Progenitor cell of endocrine pancreas (in vitro differentiated cells): ENCODE measurements around the gene VCP. TPM values are rescaled to one million over a fixed set of nuclear protein-coding genes. Genes with fewer than 3 reads are reported as not detected.

Experiments
- DNase-seq: peaks from one replicate; pipeline ENCODE4 v3.0.0; 2021; ENCODE audit warnings: low spot score; ENCODE audit not compliant: unreplicated experiment
- H3K27ac Mint-ChIP-seq: 2 replicates; pipeline ENCODE4 v1.8.0; 2021; ENCODE audit warnings: mild to moderate bottlenecking, moderate library complexity, mixed read lengths
- H3K27me3 Mint-ChIP-seq: 2 replicates; pipeline ENCODE4 v1.8.0; 2021; ENCODE audit warnings: mixed read lengths
- H3K36me3 Mint-ChIP-seq: 2 replicates; pipeline ENCODE4 v1.8.0; 2022; ENCODE audit warnings: mixed read lengths; ENCODE audit not compliant: insufficient read depth
- H3K4me1 Mint-ChIP-seq: 2 replicates; pipeline ENCODE4 v1.8.0; 2021; ENCODE audit warnings: low read depth, mixed read lengths
- H3K4me3 Mint-ChIP-seq: 2 replicates; pipeline ENCODE4 v1.8.0; 2021; ENCODE audit warnings: low read depth, mild to moderate bottlenecking, moderate library complexity, mixed read lengths
- H3K9me3 Mint-ChIP-seq: 2 replicates; pipeline ENCODE4 v1.8.0; 2021; ENCODE audit warnings: low read depth, mixed read lengths
- total RNA-seq: library from RNA; stranded (reverse); gene quantifications from 2 replicates; pipeline ENCODE4 v1.2.1, GENCODE V29; 2021
- TF ChIP-seq, protein P1 (sequence below): fragments of 200-600 bp; sonication (generic); IDR thresholded peaks from one replicate; pipeline ENCODE4 v1.5.0; 2021; ENCODE audit warnings: antibody characterized with exemption, mild to moderate bottlenecking; ENCODE audit not compliant: unreplicated experiment

Gene VCP
- total RNA-seq, 1 donor from 2014 or later = 326 TPM

- H3K27ac Mint-ChIP-seq = no peak overlapping the region
- H3K9me3 Mint-ChIP-seq = no peaks in the 10 kb centered on the region
- H3K4me3 Mint-ChIP-seq = no peak overlapping the region
- DNase-seq = no peak
- H3K4me1 Mint-ChIP-seq = no peaks in the 10 kb centered on the region
- TF ChIP-seq, protein P1, sequence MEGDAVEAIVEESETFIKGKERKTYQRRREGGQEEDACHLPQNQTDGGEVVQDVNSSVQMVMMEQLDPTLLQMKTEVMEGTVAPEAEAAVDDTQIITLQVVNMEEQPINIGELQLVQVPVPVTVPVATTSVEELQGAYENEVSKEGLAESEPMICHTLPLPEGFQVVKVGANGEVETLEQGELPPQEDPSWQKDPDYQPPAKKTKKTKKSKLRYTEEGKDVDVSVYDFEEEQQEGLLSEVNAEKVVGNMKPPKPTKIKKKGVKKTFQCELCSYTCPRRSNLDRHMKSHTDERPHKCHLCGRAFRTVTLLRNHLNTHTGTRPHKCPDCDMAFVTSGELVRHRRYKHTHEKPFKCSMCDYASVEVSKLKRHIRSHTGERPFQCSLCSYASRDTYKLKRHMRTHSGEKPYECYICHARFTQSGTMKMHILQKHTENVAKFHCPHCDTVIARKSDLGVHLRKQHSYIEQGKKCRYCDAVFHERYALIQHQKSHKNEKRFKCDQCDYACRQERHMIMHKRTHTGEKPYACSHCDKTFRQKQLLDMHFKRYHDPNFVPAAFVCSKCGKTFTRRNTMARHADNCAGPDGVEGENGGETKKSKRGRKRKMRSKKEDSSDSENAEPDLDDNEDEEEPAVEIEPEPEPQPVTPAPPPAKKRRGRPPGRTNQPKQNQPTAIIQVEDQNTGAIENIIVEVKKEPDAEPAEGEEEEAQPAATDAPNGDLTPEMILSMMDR = no peak
- peaks cover 76% of the 10 kb centered on the region for H3K36me3 Mint-ChIP-seq
- H3K27me3 Mint-ChIP-seq = no peaks in the 10 kb centered on the region
Observed at GRCh38 chr9:35057271-35057620, 15.2 kb downstream of the VCP start.

- Mint-ChIP-seq H3K27ac (peak overlapping the region; percentile 86), H3K36me3 (peaks cover 72% of the 10 kb centered on the region), H3K4me1 (no peaks in the 10 kb centered on the region), H3K4me3 (no peak overlapping the region), H3K27me3 (no peaks in the 10 kb centered on the region), H3K9me3 (no peaks in the 10 kb centered on the region)
- TF ChIP-seq, protein P1 = no peak
- no peak for DNase-seq
Observed at GRCh38 chr9:35056571-35057270, 15.7 kb downstream of the VCP start.

DNA sequence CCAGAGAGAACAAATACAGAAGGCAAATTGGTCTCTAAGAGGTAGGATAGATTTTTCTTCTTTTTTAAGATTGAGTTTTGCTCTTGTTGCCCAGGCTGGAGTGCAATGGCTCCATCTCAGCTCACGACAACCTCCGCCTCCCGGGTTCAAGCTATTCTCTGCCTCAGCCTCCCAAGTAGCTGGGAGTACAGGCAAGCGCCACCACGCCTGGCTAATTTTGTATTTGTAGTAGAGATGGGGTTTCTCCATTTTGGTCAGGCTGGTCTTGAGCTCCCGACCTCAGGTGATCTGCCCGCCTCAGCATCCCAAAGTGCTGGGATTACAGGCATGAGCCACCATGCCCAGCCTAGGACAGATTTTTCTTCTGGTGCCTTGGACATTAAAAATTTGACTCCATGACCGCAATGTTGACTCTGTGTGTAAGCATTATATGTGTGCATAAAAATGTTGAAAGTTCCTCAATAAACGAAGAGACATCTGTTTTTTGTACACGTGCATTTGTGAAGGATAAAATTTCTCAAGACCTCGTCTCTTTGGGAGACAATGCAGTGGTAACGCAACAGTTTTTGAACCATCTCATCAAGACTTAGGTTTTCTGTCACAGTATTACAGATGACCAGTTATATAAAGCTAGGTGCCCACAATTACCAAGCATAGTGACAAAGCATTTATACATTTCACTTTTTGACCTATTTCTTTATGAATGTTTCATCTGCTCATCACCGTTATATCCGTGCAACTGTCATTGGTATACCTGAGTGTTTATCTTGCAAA, 17.4 kb downstream of the VCP start:
- no peak for DNase-seq

DNA sequence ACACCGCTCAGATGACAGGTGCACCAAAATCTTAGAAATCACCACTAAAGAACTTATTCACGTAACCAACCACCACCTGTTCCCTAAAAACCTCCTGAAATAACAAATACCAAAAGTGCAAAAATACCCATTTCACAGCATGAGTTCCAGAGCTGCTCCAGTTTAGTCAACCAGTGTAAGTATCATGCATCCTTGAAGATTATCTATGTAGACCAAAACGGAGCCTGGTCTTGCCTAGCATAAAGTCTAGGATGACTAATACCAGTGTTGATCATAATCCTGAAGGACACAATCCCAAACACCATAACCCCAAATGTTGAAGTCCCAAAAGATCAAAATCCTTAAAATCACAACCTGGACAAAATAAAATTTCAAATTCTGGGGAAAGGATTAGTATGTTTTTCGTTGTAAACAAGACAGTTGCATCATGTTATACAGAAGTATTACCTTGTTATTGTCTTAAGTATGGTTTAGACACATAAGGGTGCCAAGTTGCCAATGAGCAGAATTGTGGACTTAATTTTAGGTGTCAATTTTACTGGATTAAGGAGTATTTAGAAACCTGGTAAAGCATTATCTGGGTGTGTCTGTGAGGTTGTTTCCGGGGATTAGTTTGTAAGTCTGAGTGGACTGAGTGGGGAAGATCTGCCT, 18.1 kb downstream of the VCP start:
- Mint-ChIP-seq H3K4me1 (no peaks in the 10 kb centered on the region), H3K27me3 (no peaks in the 10 kb centered on the region), H3K9me3 (no peaks in the 10 kb centered on the region), H3K27ac (no peak overlapping the region), H3K36me3 (peaks cover 58% of the 10 kb centered on the region), H3K4me3 (no peak overlapping the region)
- DNase-seq = no peak
- TF ChIP-seq, protein P1 = no peak

More for the DNA sequence above, 17.4 kb downstream of the VCP start:
- Mint-ChIP-seq H3K27me3 (no peaks in the 10 kb centered on the region), H3K4me3 (no peak overlapping the region), H3K36me3 (peaks cover 63% of the 10 kb centered on the region), H3K27ac (no peak overlapping the region), H3K9me3 (no peaks in the 10 kb centered on the region), H3K4me1 (no peaks in the 10 kb centered on the region)
- TF ChIP-seq, protein P1 = no peak
